ENCODE results near the gene PALM2AKAP2.

- TF ChIP-seq ZFP91 (CRISPR knock-in tag; IDR thresholded peaks at IDR 0.05) (no peak), USF1 (CRISPR knock-in tag; IDR thresholded peaks at IDR 0.05) (no peak), ZNF668 (CRISPR knock-in tag; IDR thresholded peaks at IDR 0.05) (no peak), SRF (CRISPR knock-in tag; IDR thresholded peaks at IDR 0.05) (no peak)
Observed at GRCh38 chr9:109765830-109766229, 14.2 kb upstream of the PALM2AKAP2 start.

Measured in K562 (cell line).